ENCODE data around the gene MEF2C. TPM values are rescaled to one million over a fixed set of nuclear protein-coding genes. Genes with fewer than 3 reads are reported as not detected.

The MEF2C gene
- total RNA-seq = 51.4 TPM
- long read RNA-seq, transcript MEF2C-217 (10 exons, 3,446 nt) = major isoform, 8 of 39 reads
- long read RNA-seq, partial matches to known transcripts = 2 of 39 reads
- long read RNA-seq, other reads (novel, unspliced or antisense) = 26 of 39 reads

DNA sequence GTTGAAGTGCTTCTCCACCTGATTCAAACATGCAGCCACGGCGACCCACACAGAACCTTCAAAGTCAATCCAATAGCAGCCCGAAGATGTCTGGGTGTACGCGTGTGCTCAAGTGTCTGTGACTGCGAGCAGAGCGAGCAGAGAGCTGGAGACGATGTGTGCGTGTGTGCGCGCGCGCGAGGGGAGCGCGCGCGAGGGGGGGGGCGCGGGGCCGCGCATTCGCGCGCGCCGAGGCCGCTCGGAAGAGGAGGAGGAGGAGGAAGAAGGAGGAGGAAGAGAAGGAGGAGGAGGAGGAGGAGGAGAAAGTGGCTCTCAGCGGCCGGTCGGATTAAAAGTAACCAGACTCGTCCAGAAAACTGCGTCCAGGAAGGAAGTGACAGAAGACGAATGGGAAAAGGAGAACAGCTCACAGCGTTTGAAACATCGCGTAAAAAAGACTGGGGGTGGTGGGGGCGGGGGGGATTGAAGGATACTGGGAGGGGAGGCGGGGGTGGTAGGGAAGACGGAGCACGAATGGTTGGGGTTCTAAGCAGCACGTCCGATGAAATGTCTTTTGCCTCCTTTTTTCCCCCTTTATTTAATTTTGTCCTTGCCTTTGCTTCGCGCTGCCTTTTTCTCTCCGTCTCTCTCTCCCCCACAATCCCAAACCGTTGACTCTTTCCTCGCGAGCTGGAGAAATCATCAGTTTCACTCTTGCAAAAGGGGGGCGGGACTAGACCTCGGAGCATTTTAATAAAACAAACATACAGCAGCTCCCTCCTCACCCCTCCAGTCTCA lies at the start of gene MEF2C:
TSS of gene MEF2C (minus strand) at position 126 of the 777 bp plus-strand sequence. CDS start 59,396 bp downstream, outside the sequence.
- Histone ChIP-seq H3K4me3 (peak within 1 kb of the TSS; percentile 75), H3K27ac (peak within 1 kb of the TSS; percentile 91), H3K9me3 (no peaks in the 10 kb centered on the region), H3K36me3 (no peaks in the 10 kb centered on the region), H3K27me3 (no peaks in the 10 kb centered on the region), H3K4me1 (peaks cover 18% of the 10 kb centered on the region)
- ATAC-seq = peak; percentile 93
- intact Hi-C loops (cut with DNase I) = no loop called here
- peak; percentile 83 for DNase-seq
- TF ChIP-seq, protein P1, sequence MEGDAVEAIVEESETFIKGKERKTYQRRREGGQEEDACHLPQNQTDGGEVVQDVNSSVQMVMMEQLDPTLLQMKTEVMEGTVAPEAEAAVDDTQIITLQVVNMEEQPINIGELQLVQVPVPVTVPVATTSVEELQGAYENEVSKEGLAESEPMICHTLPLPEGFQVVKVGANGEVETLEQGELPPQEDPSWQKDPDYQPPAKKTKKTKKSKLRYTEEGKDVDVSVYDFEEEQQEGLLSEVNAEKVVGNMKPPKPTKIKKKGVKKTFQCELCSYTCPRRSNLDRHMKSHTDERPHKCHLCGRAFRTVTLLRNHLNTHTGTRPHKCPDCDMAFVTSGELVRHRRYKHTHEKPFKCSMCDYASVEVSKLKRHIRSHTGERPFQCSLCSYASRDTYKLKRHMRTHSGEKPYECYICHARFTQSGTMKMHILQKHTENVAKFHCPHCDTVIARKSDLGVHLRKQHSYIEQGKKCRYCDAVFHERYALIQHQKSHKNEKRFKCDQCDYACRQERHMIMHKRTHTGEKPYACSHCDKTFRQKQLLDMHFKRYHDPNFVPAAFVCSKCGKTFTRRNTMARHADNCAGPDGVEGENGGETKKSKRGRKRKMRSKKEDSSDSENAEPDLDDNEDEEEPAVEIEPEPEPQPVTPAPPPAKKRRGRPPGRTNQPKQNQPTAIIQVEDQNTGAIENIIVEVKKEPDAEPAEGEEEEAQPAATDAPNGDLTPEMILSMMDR (IDR thresholded peaks at IDR 0.05) = no peak

DNA sequence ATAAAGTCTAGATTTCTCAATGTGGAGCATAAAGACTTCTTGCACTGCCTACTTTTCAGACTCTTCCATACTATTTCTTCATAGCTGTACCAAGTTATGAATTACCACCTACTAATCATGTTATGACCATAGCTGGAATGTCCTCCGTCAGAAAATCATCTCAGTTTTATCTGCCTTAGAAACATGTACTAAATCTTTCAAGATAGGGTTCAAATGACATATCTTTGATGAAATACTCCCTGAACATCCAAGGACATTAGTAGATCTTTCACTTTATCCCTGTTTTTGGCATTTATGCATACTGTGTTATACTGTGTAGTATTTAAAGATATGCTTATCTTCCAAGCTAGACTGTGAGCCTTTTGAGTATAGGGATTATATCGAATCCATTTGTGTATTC lies 49.6 kb upstream of the MEF2C start:
- TF ChIP-seq, protein P1 (IDR thresholded peaks at IDR 0.05) = no peak
- Histone ChIP-seq H3K27ac (no peak overlapping the region), H3K27me3 (no peaks in the 10 kb centered on the region), H3K4me3 (no peak overlapping the region), H3K36me3 (no peaks in the 10 kb centered on the region), H3K4me1 (no peaks in the 10 kb centered on the region), H3K9me3 (no peaks in the 10 kb centered on the region)
- no peak for ATAC-seq
- intact Hi-C loops (cut with DNase I) = no loop called here
- no peak for DNase-seq

DNA sequence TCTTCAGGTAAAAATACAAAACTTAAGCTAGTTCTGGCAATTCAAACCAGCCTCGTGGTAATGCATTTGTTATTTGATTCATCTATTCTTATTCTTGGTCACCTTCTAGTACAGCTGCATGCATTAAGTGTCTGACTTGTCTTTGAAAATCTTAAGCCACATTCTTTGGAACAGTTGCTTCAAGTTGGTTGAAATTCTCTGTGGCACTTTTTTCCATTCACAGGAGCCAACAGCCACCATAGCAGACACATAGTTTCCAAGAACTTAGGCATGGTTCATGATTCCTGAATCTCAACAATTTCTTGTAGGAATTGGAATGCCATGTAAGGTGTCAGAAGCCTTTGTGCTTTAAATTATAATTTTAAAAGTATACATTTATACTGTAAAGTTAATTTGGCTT lies 47.4 kb upstream of the MEF2C start:
- no peak overlapping the region for H3K27ac ChIP-seq
- TF ChIP-seq, protein P1 (IDR thresholded peaks at IDR 0.05) = no peak
- DNase-seq (no peak), ATAC-seq (no peak)
- H3K4me1 ChIP-seq = no peaks in the 10 kb centered on the region
- no peaks in the 10 kb centered on the region for H3K27me3 ChIP-seq
- H3K4me3 ChIP-seq = no peak overlapping the region
- no peaks in the 10 kb centered on the region for H3K9me3 ChIP-seq
- H3K36me3 ChIP-seq = no peaks in the 10 kb centered on the region
- intact Hi-C loops (cut with DNase I) = no loop called here

DNA sequence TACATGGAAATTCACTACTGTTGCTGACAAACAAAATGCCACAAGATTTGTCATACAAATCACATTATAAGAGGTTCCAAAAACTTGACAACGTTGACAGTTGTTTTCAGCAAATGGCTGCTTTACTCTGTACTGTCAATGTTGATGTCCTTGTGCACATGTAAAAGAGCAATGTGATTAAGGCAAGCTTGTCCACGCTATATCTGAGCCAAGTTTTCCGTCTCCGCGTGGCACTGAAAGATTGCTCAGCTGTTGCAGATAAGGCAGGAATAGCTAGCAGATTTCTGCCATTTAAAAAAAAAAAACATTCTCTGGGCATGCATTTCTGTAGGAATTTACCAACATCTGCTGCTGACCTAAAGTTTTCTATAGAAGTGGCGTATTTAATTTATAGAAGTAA lies 46.4 kb upstream of the MEF2C start:
- intact Hi-C loops (cut with DNase I) = no loop called here
- Histone ChIP-seq H3K27ac (no peak overlapping the region), H3K27me3 (no peaks in the 10 kb centered on the region), H3K4me3 (no peak overlapping the region), H3K36me3 (no peaks in the 10 kb centered on the region), H3K4me1 (no peaks in the 10 kb centered on the region), H3K9me3 (no peaks in the 10 kb centered on the region)
- TF ChIP-seq, protein P1 (IDR thresholded peaks at IDR 0.05) = no peak
- DNase-seq (no peak), ATAC-seq (no peak)

DNA sequence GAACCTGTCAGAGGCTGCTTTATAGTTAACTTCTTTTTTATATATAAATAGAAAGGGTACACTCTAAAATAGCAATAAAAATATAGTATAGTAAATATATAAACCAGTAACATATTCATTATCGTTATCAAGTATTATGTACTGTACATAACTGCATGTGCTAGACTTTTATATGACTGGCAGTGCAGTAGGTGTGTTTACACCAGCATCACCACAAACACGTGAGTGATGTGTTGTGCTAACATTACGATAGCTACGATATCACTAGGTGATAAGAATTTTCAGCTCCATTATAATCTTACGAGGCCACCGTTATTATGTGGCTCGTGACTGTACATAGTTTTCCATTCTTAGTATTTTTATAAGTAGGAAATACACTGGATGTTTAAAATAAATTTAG lies 43.8 kb upstream of the MEF2C start:
- DNase-seq (no peak), ATAC-seq (no peak)
- H3K27ac ChIP-seq = no peak overlapping the region
- no peak overlapping the region for H3K4me3 ChIP-seq
- H3K36me3 ChIP-seq = no peaks in the 10 kb centered on the region
- TF ChIP-seq, protein P1 (IDR thresholded peaks at IDR 0.05) = no peak
- no peaks in the 10 kb centered on the region for H3K9me3 ChIP-seq
- H3K27me3 ChIP-seq = no peaks in the 10 kb centered on the region
- intact Hi-C loops (cut with DNase I) = no loop called here
- H3K4me1 ChIP-seq = no peaks in the 10 kb centered on the region

All from upper lobe of right lung (tissue), 1 donor.